GM21737 (cell line): ENCODE results near the gene RPS6KC1.
"Not testable (repeated sequence)": the region's sequence is repeated elsewhere in the genome, so short reads cannot be mapped to it uniquely, and the experiment has no call there.

Experiments
- ATAC-seq: cut with Tn5 transposase; IDR thresholded peaks from one replicate; pipeline ENCODE4 v1.9.1; 2021; ENCODE audit warnings: mild to moderate bottlenecking, moderate library complexity; ENCODE audit not compliant: unreplicated experiment

The RPS6KC1 gene

GRCh38 chr1:213269829-213270228 is 218.8 kb downstream of the RPS6KC1 start:
- no peak for ATAC-seq

- ATAC-seq, result no peak
Measured at GRCh38 chr1:213273546-213273945, 222.5 kb downstream of the RPS6KC1 start.

GRCh38 chr1:213274140-213274539 is 223.1 kb downstream of the RPS6KC1 start:
- no peak for ATAC-seq

GRCh38 chr1:213275293-213275692 is 224.3 kb downstream of the RPS6KC1 start:
- no peak for ATAC-seq

- no peak for ATAC-seq
Measured at GRCh38 chr1:213276236-213276635, 225.2 kb downstream of the RPS6KC1 start.

- no peak for ATAC-seq
Measured at GRCh38 chr1:213277036-213277435, 226.0 kb downstream of the RPS6KC1 start.

- no peak for ATAC-seq
Measured at GRCh38 chr1:213279410-213279809, 228.4 kb downstream of the RPS6KC1 start.

- no peak for ATAC-seq
Measured at GRCh38 chr1:213281640-213282301, 230.7 kb downstream of the RPS6KC1 start.

- ATAC-seq, result no peak
Measured at GRCh38 chr1:213284626-213285025, 233.6 kb downstream of the RPS6KC1 start.

GRCh38 chr1:213286235-213286634 is 235.2 kb downstream of the RPS6KC1 start:
- ATAC-seq, result no peak

GRCh38 chr1:213287987-213288386 is 236.9 kb downstream of the RPS6KC1 start:
- no peak for ATAC-seq

GRCh38 chr1:213291526-213291925 is 240.5 kb downstream of the RPS6KC1 start:
- no peak for ATAC-seq

- ATAC-seq, result no peak
Measured at GRCh38 chr1:213292614-213293013, 241.6 kb downstream of the RPS6KC1 start.

GRCh38 chr1:213295860-213296259 is 244.8 kb downstream of the RPS6KC1 start:
- no peak for ATAC-seq

- no peak for ATAC-seq
Measured at GRCh38 chr1:213296558-213296957, 245.5 kb downstream of the RPS6KC1 start.

- no peak for ATAC-seq
Measured at GRCh38 chr1:213297021-213297420, 246.0 kb downstream of the RPS6KC1 start.

GRCh38 chr1:213300433-213300832 is 249.4 kb downstream of the RPS6KC1 start:
- ATAC-seq, result no peak

- not testable (repeated sequence) for ATAC-seq
Measured at GRCh38 chr1:213301524-213301923, 250.5 kb downstream of the RPS6KC1 start.

- ATAC-seq, result no peak
Measured at GRCh38 chr1:213303286-213303685, 252.2 kb downstream of the RPS6KC1 start.

- no peak for ATAC-seq
Measured at GRCh38 chr1:213315571-213315970, 264.5 kb downstream of the RPS6KC1 start.

GRCh38 chr1:213318458-213318857 is 267.4 kb downstream of the RPS6KC1 start:
- ATAC-seq, result not testable (repeated sequence)

GRCh38 chr1:213320191-213320870 is 269.3 kb downstream of the RPS6KC1 start:
- ATAC-seq, result no peak
